Mucosa of rectum (tissue), 2 donors: ENCODE measurements around the gene THSD4.

Experiments
- H3K27ac ChIP-seq, 2 donors: one replicate each; pipeline ENCODE4 v1.7.0; 2013; ENCODE audit warnings: inconsistent platforms in 2 of 2, low read depth in 2 of 2, low read length in 2 of 2
- H3K27me3 ChIP-seq, 2 donors: one replicate each; pipeline ENCODE4 v1.7.0; 2013; ENCODE audit warnings: low read length in 2 of 2; ENCODE audit not compliant: control insufficient read depth in 2 of 2, insufficient read depth in 2 of 2
- H3K36me3 ChIP-seq, 2 donors: one replicate each; pipeline ENCODE4 v1.7.0; 2013; ENCODE audit warnings: low read length in 2 of 2; ENCODE audit not compliant: control insufficient read depth in 2 of 2, insufficient read depth in 2 of 2
- H3K4me1 ChIP-seq, 2 donors: one replicate each; pipeline ENCODE4 v1.7.0; 2013; ENCODE audit warnings: low read length in 2 of 2, mild to moderate bottlenecking in 1 of 2; ENCODE audit not compliant: control insufficient read depth in 2 of 2, insufficient read depth in 2 of 2
- H3K4me3 ChIP-seq, 2 donors: one replicate each; pipeline ENCODE4 v1.7.0; 2013; ENCODE audit warnings: low read length in 2 of 2
- H3K9ac ChIP-seq, 2 donors: one replicate each; pipeline ENCODE4 v1.7.0; 2013; ENCODE audit warnings: low read length in 2 of 2, low read depth in 1 of 2, mild to moderate bottlenecking in 1 of 2
- H3K9me3 ChIP-seq, 2 donors: one replicate each; pipeline ENCODE4 v1.7.0; 2013; ENCODE audit warnings: low read length in 2 of 2; ENCODE audit not compliant: control insufficient read depth in 2 of 2
- donor health status: healthy.
- donor health status: Normal muscosa, but diverticular disease.

The THSD4 gene

DNA sequence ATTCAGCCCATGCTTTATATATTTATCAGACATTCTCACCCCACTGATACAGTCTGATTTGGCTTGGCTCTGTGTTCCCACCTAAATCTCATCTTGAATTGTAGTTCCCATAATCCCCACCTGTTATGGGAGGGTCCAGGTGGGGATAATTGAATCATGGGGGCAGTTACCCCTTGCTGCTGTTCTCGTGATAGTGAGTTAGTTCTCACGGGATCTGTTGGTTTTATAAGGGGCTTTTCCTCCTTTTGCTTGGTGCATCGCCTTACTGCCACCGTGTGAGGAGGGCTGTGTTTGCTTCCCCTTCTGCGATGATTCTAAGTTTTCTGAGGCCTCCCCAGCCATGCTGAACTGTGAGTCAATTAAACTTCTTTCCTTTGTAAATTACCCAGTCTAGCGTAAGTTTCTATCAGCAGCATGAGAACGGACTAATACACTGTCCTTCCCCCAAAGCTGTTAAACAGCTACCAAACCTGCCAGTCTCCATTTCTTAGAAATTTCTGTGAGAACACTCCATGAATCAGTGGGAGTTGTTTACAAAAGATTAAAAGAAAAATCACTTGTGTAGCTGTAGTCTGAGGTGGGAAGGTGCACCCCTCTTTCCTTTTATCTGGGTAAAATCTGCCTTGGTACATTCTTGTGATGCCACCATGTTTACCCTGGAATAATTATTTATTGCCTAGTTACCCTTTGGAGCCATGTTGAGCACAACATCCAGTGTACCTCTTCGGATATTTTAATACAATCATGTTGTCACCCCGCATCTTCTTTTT is 160.5 kb downstream of the THSD4 start:
- H3K9ac ChIP-seq = no peak overlapping the region
- peak overlapping the region in 1 of 2 donors; percentile 5 for H3K27ac ChIP-seq
- H3K36me3 ChIP-seq = no peaks in the 10 kb centered on the region
- no peaks in the 10 kb centered on the region for H3K9me3 ChIP-seq
- no peak overlapping the region for H3K4me3 ChIP-seq
- no peaks in the 10 kb centered on the region for H3K27me3 ChIP-seq
- peaks cover 3 to 26% of the 10 kb centered on the region in 2 donors for H3K4me1 ChIP-seq

DNA sequence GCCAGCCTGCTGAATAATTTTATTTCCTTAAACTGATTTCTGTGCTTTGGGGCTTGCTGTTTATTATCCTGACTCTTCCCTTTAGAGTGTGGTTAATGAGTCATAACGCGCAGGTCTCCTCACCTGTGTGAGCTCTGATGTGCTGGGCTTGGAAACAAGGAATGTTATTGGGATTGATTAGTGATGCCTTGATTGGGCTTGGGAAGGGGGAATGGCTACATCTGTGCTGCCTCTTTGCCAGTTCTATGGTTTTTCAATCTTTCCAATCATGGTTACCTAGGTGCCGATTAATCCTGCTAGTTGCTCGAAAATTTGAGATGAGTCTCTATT is 161.0 kb downstream of the THSD4 start:
- Histone ChIP-seq H3K9me3 (no peaks in the 10 kb centered on the region), H3K4me3 (no peak overlapping the region), H3K4me1 (peaks cover 3 to 23% of the 10 kb centered on the region in 2 donors), H3K9ac (no peak overlapping the region), H3K27me3 (no peaks in the 10 kb centered on the region), H3K36me3 (no peaks in the 10 kb centered on the region), H3K27ac (no peak overlapping the region)

DNA sequence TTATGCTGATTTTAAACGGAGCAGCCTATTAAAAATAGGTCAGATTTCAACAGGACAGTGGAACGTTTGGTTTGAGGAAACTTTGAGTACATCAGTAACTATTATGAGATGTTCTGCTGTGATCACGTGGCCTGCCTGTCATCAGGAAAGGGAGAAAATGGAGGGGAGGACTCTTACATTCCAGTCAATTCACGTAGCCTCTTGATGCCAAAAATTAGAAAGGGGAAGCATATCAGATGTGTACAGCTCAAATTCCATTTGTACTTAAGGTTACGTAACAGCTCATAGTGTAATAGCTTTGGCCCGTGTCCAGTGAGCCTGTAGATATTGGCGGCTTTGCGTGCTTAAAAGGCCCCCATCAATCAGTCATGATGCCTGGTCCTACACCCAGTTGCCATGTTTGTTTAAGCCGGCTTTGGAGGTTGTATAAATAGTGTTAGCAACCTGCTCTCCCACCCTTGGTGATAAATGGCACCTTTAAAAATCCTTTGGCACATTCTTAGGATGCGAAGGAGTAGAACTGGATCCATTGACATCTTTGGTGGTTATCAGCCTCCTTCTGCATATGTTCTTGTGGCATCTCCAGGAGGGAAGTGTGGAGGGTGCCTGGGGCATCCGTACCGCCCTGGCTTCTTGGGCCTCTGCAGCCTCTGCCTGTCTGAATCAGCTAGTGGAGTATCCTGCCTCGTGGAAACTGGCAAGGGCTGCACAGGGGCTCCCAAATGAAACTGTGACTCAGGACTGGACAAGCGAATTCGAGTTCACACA is 163.9 kb downstream of the THSD4 start:
- H3K36me3 ChIP-seq = no peaks in the 10 kb centered on the region
- H3K9ac ChIP-seq = no peak overlapping the region
- H3K27me3 ChIP-seq = no peaks in the 10 kb centered on the region
- H3K9me3 ChIP-seq = no peaks in the 10 kb centered on the region
- H3K4me1 ChIP-seq = peaks cover 0 to 21% of the 10 kb centered on the region in 2 donors
- H3K27ac ChIP-seq = peak overlapping the region; percentile 28 to 38
- no peak overlapping the region for H3K4me3 ChIP-seq

DNA sequence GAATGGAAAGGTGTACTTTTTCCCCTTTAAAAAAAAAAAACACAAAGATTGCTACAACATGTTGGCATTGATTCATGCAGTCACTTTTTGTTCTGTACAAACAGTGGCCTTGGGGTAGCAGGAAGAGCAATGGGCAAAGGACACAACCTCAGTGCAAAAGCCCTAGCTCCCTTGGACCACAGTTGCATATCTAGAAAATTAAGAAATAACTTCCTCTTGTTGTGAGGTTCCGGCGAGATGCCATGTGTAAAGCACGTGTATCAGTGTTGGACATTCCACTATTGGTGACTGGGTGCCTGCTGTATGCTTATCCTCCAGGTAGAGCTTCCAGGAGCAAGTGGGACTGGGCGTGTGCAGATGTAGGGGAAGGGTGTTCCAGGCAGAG is 164.5 kb downstream of the THSD4 start:
- Histone ChIP-seq H3K27me3 (no peaks in the 10 kb centered on the region), H3K9ac (no peak overlapping the region), H3K27ac (no peak overlapping the region), H3K4me3 (no peak overlapping the region), H3K36me3 (no peaks in the 10 kb centered on the region), H3K9me3 (no peaks in the 10 kb centered on the region), H3K4me1 (peaks cover 0 to 19% of the 10 kb centered on the region in 2 donors)

DNA sequence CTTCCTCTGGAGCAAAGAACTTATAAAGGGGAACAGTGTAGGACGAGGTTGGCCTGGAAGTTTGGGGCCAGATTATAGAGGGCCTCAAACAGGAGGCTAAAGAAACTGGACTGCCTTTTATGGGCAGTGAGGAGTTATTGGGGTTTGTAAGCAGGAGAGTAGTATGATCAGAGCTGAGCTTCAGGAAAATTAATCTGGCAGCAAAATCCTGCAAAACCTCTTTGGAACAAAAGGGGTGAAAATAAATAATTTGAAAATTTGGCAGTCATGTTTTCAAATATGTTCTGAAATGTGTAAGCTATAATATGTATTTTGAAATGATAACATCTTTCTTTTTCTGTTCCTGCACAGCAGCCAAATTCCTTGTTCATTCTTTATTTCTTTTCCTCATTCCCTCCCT is 164.9 kb downstream of the THSD4 start:
- Histone ChIP-seq H3K4me3 (no peak overlapping the region), H3K27me3 (no peaks in the 10 kb centered on the region), H3K27ac (no peak overlapping the region), H3K36me3 (no peaks in the 10 kb centered on the region), H3K4me1 (peaks cover 0 to 16% of the 10 kb centered on the region in 2 donors), H3K9ac (no peak overlapping the region), H3K9me3 (no peaks in the 10 kb centered on the region)

DNA sequence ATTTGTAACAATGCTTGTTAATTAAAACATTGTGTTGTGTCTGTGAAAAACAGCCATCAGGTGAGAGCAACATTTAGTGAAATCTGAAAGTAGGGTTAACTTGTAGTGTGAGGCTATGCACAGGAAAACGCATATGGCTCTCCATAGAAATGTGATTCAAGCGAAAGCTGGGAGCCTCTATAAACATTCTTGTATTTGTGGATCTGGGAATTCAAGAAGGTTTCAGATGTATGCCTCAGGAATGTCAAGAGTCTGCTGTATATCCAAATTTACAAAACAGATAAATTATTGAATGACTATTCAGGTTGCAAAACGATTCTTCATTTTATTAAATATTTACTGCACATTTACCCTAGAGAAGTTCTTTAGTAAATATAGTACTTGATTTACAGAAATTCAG is 166.0 kb downstream of the THSD4 start:
- Histone ChIP-seq H3K4me3 (no peak overlapping the region), H3K36me3 (no peaks in the 10 kb centered on the region), H3K9ac (no peak overlapping the region), H3K27ac (no peak overlapping the region), H3K27me3 (no peaks in the 10 kb centered on the region), H3K9me3 (no peaks in the 10 kb centered on the region), H3K4me1 (peaks cover 0 to 16% of the 10 kb centered on the region in 2 donors)

DNA sequence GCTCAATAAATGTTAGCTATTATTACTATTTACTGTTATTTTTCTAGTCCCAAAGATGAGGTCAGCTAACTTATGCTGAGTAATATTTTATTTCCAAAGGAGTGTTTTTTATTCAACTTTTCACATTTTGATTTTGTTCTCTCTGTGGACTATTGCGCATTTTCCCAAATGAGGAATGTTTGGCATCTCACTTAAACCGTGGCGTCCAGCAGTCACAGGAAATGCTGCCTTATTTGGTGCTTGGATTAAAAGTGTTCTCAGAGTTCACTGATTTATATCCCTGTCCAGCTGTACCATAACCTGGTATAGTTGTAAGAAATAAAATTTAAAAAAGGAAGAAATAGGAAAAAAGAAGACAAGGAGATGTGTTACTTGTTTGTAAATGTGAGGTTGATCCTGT is 166.8 kb downstream of the THSD4 start:
- H3K9ac ChIP-seq = no peak overlapping the region
- peaks cover 0 to 16% of the 10 kb centered on the region in 2 donors for H3K4me1 ChIP-seq
- H3K36me3 ChIP-seq = no peaks in the 10 kb centered on the region
- H3K27ac ChIP-seq = no peak overlapping the region
- H3K4me3 ChIP-seq = no peak overlapping the region
- H3K27me3 ChIP-seq = no peaks in the 10 kb centered on the region
- no peaks in the 10 kb centered on the region for H3K9me3 ChIP-seq

DNA sequence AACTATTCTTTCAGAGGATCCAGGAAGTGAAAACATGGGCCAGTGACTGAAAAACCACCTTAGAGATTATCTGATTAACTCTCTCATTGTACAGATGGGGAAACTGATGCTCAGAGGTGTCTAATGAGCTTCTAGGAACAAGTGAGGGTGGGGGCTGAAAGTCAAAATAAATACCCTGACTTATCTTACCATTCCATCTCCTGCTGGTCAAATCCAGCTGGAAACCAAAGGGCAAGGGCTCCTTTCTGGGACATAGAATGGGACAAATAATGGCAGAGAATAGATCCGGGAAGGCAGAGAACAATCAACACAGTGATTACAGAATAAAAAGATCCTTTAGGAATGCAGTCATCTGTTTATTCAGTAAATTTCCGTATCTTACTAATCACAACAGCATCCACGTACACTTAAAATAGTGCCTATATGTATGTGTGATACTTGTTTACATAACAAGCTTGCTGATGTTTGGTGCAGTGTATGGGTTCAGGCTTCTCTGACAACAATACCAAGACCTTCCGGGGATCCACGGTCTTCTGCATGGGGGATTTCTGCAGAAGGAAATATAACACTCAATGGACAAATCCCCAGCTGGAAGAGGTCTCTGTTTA is 173.2 kb downstream of the THSD4 start:
- H3K4me3 ChIP-seq = no peak overlapping the region
- no peak overlapping the region for H3K27ac ChIP-seq
- H3K9ac ChIP-seq = no peak overlapping the region
- no peaks in the 10 kb centered on the region for H3K36me3 ChIP-seq
- H3K4me1 ChIP-seq = no peaks in the 10 kb centered on the region
- H3K27me3 ChIP-seq = no peaks in the 10 kb centered on the region
- H3K9me3 ChIP-seq = no peaks in the 10 kb centered on the region

DNA sequence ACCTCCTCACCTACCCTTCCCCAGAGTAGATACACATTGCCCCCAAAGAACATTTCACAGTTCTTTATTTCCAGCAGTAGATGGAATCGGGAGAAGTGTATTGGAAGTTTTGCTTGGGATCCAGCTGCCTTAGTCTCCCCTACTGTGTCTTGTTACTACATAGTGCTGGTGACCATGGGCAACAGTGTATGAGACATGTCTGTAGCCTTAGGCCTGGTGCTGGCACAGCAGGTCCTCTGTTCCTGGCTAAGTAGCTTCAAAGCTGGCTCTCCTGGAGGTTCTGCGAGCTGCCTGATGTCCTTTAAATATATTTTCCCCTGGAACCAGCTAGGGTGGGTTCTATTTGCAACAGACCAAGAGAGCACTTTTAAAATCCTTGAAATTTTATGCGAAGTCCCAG is 174.7 kb downstream of the THSD4 start:
- H3K9me3 ChIP-seq = no peaks in the 10 kb centered on the region
- H3K4me3 ChIP-seq = no peak overlapping the region
- H3K27ac ChIP-seq = no peak overlapping the region
- no peaks in the 10 kb centered on the region for H3K36me3 ChIP-seq
- H3K27me3 ChIP-seq = no peaks in the 10 kb centered on the region
- no peak overlapping the region for H3K9ac ChIP-seq
- peaks cover 2 to 7% of the 10 kb centered on the region in 2 donors for H3K4me1 ChIP-seq

DNA sequence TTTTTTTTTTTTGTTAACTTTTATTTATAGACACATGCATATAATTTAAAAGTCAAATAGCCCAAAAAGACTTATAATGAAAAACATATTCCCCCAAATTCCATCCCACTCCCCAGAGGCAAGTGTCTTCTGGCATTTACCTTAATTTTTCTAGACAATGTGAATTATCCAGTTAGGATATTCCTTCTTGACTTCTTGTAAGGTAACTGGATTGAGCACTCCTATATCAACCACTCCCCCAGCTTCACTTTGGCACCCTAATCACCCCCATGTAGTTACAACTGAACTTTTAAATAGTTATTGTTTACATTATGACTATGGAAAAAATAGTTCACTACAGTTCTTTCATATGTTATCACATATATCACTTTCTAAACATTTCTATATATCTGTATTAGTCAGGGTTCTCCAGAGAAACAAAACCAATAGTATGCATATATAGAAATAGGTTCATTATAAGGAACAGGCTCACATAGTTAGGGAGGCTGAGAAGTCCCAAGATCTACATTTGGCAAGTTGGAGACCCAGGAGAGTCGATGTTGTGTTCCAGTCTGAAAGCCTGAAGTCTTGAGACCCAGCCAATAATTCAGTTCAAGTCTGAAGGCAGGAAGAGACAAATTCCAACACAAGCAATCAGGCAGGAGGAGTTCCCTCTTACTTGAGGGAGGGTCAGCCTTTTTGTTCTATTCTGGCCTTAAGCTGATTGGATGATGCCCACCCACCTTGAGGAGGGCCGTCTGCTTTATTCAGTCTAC is 175.8 kb downstream of the THSD4 start:
- Histone ChIP-seq H3K9me3 (no peaks in the 10 kb centered on the region), H3K36me3 (no peaks in the 10 kb centered on the region), H3K4me1 (peaks cover 8 to 18% of the 10 kb centered on the region in 2 donors), H3K4me3 (no peak overlapping the region), H3K9ac (no peak overlapping the region), H3K27me3 (no peaks in the 10 kb centered on the region), H3K27ac (no peak overlapping the region)
